ENCODE measurements around the gene PHF19. TPM values are rescaled to one million over a fixed set of nuclear protein-coding genes. Genes with fewer than 3 reads are reported as not detected.

The PHF19 gene
- total and polyA plus RNA-seq, 10 of the 15 experiments (the other 5 are each of a cell fraction or from before 2014, with no cell fraction given) = 26.0 to 133 (median 87.7) TPM

GRCh38 chr9:120808931-120809330 lies 68.1 kb downstream of the PHF19 start:
- Histone ChIP-seq H3K9me3 (replicated peaks; ENCODE audit: control insufficient read depth, insufficient read depth, low read length) (peaks cover 4% of the 10 kb centered on the region; the same call in 2 of the 3 replicates), H4K20me1 (ENCODE audit: control insufficient read depth, insufficient read depth) (no peaks in the 10 kb centered on the region), H2AFZ (ENCODE audit: control insufficient read depth, low read depth, low read length) (no peak overlapping the region), H3K79me2 (ENCODE audit: control insufficient read depth, insufficient read depth, low read length) (no peaks in the 10 kb centered on the region), H3K9ac (ENCODE audit: control insufficient read depth, insufficient read depth, low read length) (no peak overlapping the region), H3K4me2 (ENCODE audit: control insufficient read depth, insufficient read depth) (no peak overlapping the region), H3K36me3 (ENCODE audit: control insufficient read depth in 2 of 2, insufficient read depth in 2 of 2, low read length in 1 of 2) (no peaks in the 10 kb centered on the region), H3K27ac (ENCODE audit: control insufficient read depth, insufficient read depth) (no peak overlapping the region), H3K4me3 (no peak overlapping the region), H3K4me1 (ENCODE audit: control insufficient read depth, insufficient read depth, low read length) (no peaks in the 10 kb centered on the region; the same call in 1 of the 2 replicates), H3K27me3 (replicated peaks in 1 of 2; ENCODE audit: control insufficient read depth in 2 of 2, insufficient read depth in 2 of 2, low read length in 1 of 2) (no peaks in the 10 kb centered on the region)
- ChIA-PET CTCF (no interaction called here), RAD21 (ENCODE audit: unreplicated experiment) (no interaction called here), SMC1A (ENCODE audit: uncharacterized antibody, unreplicated experiment) (no interaction called here), POLR2A (no interaction called here)
- TF ChIP-seq POLR2AphosphoS2 (IDR thresholded peaks at IDR 0.05; ENCODE audit: low read depth, low read length) = no peak
- no peak for TF ChIP-seq BCL3 (IDR thresholded peaks at IDR 0.05; ENCODE audit: borderline replicate concordance, insufficient read depth, low read depth, low read length, poor library complexity, severe bottlenecking)
- intact Hi-C loops (cut with micrococcal nuclease; ENCODE audit: unreplicated experiment) = no loop called here
- FAIRE-seq (no peak), DNase-seq (ENCODE audit: low read depth, low spot score) (no peak), ATAC-seq (no peak)
- in situ Hi-C loops (cut with MboI) = no loop called here
- BruUV-seq (replicated peaks) = no TSS peak

GRCh38 chr9:120807607-120808379 lies 69.2 kb downstream of the PHF19 start:
- ChIA-PET POLR2A (no interaction called here), CTCF (no interaction called here), RAD21 (ENCODE audit: unreplicated experiment) (no interaction called here), SMC1A (ENCODE audit: uncharacterized antibody, unreplicated experiment) (no interaction called here)
- H3K4me3 ChIP-seq = no peak overlapping the region
- H3K79me2 ChIP-seq (ENCODE audit: control insufficient read depth, insufficient read depth, low read length) = no peaks in the 10 kb centered on the region
- H4K20me1 ChIP-seq (ENCODE audit: control insufficient read depth, insufficient read depth) = no peaks in the 10 kb centered on the region
- DNase-seq (ENCODE audit: low read depth, low spot score) (no peak), ATAC-seq (no peak), FAIRE-seq (peak; percentile 27)
- in situ Hi-C loops (cut with MboI) = no loop called here
- BruUV-seq (replicated peaks) = no TSS peak
- H3K36me3 ChIP-seq (ENCODE audit: control insufficient read depth in 2 of 2, insufficient read depth in 2 of 2, low read length in 1 of 2) = no peaks in the 10 kb centered on the region
- H3K9ac ChIP-seq (ENCODE audit: control insufficient read depth, insufficient read depth, low read length) = no peak overlapping the region
- no peaks in the 10 kb centered on the region for H3K27me3 ChIP-seq (replicated peaks in 1 of 2; ENCODE audit: control insufficient read depth in 2 of 2, insufficient read depth in 2 of 2, low read length in 1 of 2)
- intact Hi-C loops (cut with micrococcal nuclease; ENCODE audit: unreplicated experiment) = no loop called here
- peaks cover 4% of the 10 kb centered on the region; the same call in 2 of the 3 replicates for H3K9me3 ChIP-seq (replicated peaks; ENCODE audit: control insufficient read depth, insufficient read depth, low read length)
- H3K4me2 ChIP-seq (ENCODE audit: control insufficient read depth, insufficient read depth) = no peak overlapping the region
- no peak overlapping the region for H3K27ac ChIP-seq (ENCODE audit: control insufficient read depth, insufficient read depth)
- no peaks in the 10 kb centered on the region for H3K4me1 ChIP-seq (ENCODE audit: control insufficient read depth, insufficient read depth, low read length)
- TF ChIP-seq CBX5 (IDR thresholded peaks at IDR 0.05; ENCODE audit: low read depth) (peak; percentile 96), HSF1 (IDR thresholded peaks at IDR 0.05; ENCODE audit: low read depth, low read length) (no peak), YY1 (IDR thresholded peaks at IDR 0.05; ENCODE audit: low read depth, low read length) (no peak), ZZZ3 (IDR thresholded peaks at IDR 0.05; ENCODE audit: control insufficient read depth, insufficient read length, low read depth) (no peak)
- H2AFZ ChIP-seq (ENCODE audit: control insufficient read depth, low read depth, low read length) = no peak overlapping the region

All from GM12878 (cell line).